Testis (tissue), 3 donors: ENCODE measurements around the gene ZBTB7A. TPM values are rescaled to one million over a fixed set of nuclear protein-coding genes. Genes with fewer than 3 reads are reported as not detected.
A peak's percentile ranks its signal among the peaks of the same experiment; 100 is the strongest.

Experiments
- DNase-seq: peaks from one replicate; pipeline ENCODE4 v3.0.0-alpha.2; 2019
- H3K27ac ChIP-seq, 2 donors: fragments of 200-600 bp; sonication (generic); one replicate each; pipeline ENCODE4 v1.5.1; 2019
- H3K27me3 ChIP-seq: fragments of 200-600 bp; sonication (generic); one replicate; pipeline ENCODE4 v1.5.1; 2019
- H3K36me3 ChIP-seq: fragments of 200-600 bp; sonication (generic); one replicate; pipeline ENCODE4 v1.5.1; 2017; ENCODE audit warnings: low read depth; ENCODE audit errors: missing control alignments
- H3K4me1 ChIP-seq: fragments of 200-600 bp; sonication (generic); one replicate; pipeline ENCODE4 v1.5.1; 2019
- H3K4me3 ChIP-seq, 2 donors: fragments of 200-600 bp; sonication (generic); one replicate each; pipeline ENCODE4 v1.5.1; 2017 to 2019
- H3K9me3 ChIP-seq: fragments of 200-600 bp; sonication (generic); one replicate; pipeline ENCODE4 v1.5.1; 2017
- CTCF ChIP-seq, 3 experiments: fragments of 450-650 bp in 2 of 3; fragments of 200-600 bp in 1 of 3; sonication (generic) in 1 of 3; IDR thresholded peaks; one replicate each; pipeline ENCODE4 v1.5.1; 2016 to 2019; ENCODE audit warnings: antibody characterized with exemption in 3 of 3, mild to moderate bottlenecking in 2 of 3, moderate library complexity in 1 of 3
- POLR2A ChIP-seq: fragments of 450-650 bp; IDR thresholded peaks from one replicate; pipeline ENCODE4 v1.6.1; 2017; ENCODE audit warnings: antibody characterized with exemption, mild to moderate bottlenecking, moderate library complexity
- WGBS, 2 donors: methylation state at CpG; one replicate each; pipeline ENCODE4 v1.1.5; 2018; 5-methylcytosine and 5-hydroxymethylcytosine counted together
- intact Hi-C: fragments of 100-400 bp; cut with DNase I; formaldehyde crosslinking; loops from one replicate; pipeline ENCODE4 v1.15.1; 2023; ENCODE audit warnings: low total_unique reads
- polyA plus RNA-seq: library from polyadenylated mRNA; stranded (reverse); fragments of 350-450 nt; fragmentation: Illumina TruSeq; extraction: RNeasy Lipid Tissue Mini Kit (QIAGEN cat#74804); gene quantifications from one replicate; pipeline ENCODE4 v1.2.3, GENCODE V29; 2014; ENCODE audit warnings: low read depth, low replicate concordance; ENCODE audit not compliant: insufficient read depth
- total RNA-seq, 2 donors: library from RNA; depleted of rRNA; stranded (reverse); fragments of >200 nt; gene quantifications; one replicate each; pipeline ENCODE4 v1.2.3, GENCODE V29; 2016

ZBTB7A gene
- total and polyA plus RNA-seq, 3 donors from 2014 or later, result 7.5 to 49.4 (median 42.2) TPM

- intact Hi-C loops, result no loop called here
- 89 to 97% methylated on average over 13 to 22 of the region's 22 CpGs for WGBS, 2 donors
- peaks cover 51% of the 10 kb centered on the region for H3K4me1 ChIP-seq
- TF ChIP-seq CTCF (IDR thresholded peaks at IDR 0.05) (no peak), POLR2A (no peak)
- H3K36me3 ChIP-seq, result no peaks in the 10 kb centered on the region
- H3K27ac ChIP-seq, result no peak overlapping the region
- no peak for DNase-seq
- no peaks in the 10 kb centered on the region for H3K27me3 ChIP-seq
- no peak overlapping the region for H3K4me3 ChIP-seq
- H3K9me3 ChIP-seq, result no peaks in the 10 kb centered on the region
These were observed 48.5 kb downstream of the ZBTB7A start for GRCh38 chr19:4018140-4018613.

GRCh38 chr19:4016903-4017638 lies 49.6 kb downstream of the ZBTB7A start:
- Histone ChIP-seq H3K36me3 (no peaks in the 10 kb centered on the region), H3K27me3 (no peaks in the 10 kb centered on the region), H3K4me3 (no peak overlapping the region), H3K4me1 (peaks cover 51% of the 10 kb centered on the region), H3K9me3 (no peaks in the 10 kb centered on the region), H3K27ac (peak overlapping the region in 1 of 2 donors; percentile 66)
- DNase-seq, result no peak
- TF ChIP-seq CTCF (IDR thresholded peaks at IDR 0.05) (no peak), POLR2A (no peak)
- intact Hi-C loops, result no loop called here
- WGBS, 2 donors, result 92 to 94% methylated on average over 12 to 15 of the region's 15 CpGs

GRCh38 chr19:4016486-4016885 lies 50.2 kb downstream of the ZBTB7A start:
- Histone ChIP-seq H3K4me1 (peaks cover 51% of the 10 kb centered on the region), H3K27ac (peak overlapping the region; percentile 66 to 74), H3K4me3 (no peak overlapping the region), H3K36me3 (no peaks in the 10 kb centered on the region), H3K9me3 (no peaks in the 10 kb centered on the region), H3K27me3 (no peaks in the 10 kb centered on the region)
- intact Hi-C loops, result no loop called here
- WGBS, 2 donors, result 57 to 62% methylated on average over 5 to 12 of the region's 12 CpGs
- no peak for TF ChIP-seq POLR2A
- no peak for TF ChIP-seq CTCF (IDR thresholded peaks at IDR 0.05)
- no peak for DNase-seq

GRCh38 chr19:4015705-4016402 lies 50.8 kb downstream of the ZBTB7A start:
- H3K9me3 ChIP-seq, result no peaks in the 10 kb centered on the region
- DNase-seq, result peak; percentile 65
- no peaks in the 10 kb centered on the region for H3K36me3 ChIP-seq
- peaks cover 56% of the 10 kb centered on the region for H3K4me1 ChIP-seq
- TF ChIP-seq CTCF (IDR thresholded peaks at IDR 0.05), result no peak
- no peak for TF ChIP-seq POLR2A
- no peaks in the 10 kb centered on the region for H3K27me3 ChIP-seq
- intact Hi-C loops, result no loop called here
- 31 to 48% methylated on average over 18 to 36 of the region's 37 CpGs for WGBS, 2 donors
- H3K27ac ChIP-seq, result peak overlapping the region; percentile 66 to 74
- H3K4me3 ChIP-seq, result no peak overlapping the region
